ENCODE results near the gene ZNF490.

DNA sequence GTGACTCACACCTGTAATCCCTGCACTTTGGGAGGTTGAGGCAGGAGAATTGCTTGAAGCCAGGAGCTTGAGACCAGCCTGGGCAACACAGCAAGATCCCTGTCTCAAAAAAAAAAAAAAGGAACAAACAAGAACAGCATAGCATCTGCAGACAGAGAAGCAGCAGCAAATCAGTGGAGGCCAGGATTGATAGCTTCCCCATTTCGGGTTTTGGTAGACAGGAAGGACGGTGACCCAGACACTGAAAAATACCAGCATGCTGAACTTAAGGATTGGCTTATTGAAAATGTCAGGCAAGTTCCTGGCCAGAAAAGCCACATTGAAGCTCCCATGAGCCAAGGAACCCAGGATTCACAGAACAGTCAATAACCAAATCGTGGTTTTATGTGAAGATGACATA lies 3.0 kb downstream of the ZNF490 start:
- TF ChIP-seq, protein P1, sequence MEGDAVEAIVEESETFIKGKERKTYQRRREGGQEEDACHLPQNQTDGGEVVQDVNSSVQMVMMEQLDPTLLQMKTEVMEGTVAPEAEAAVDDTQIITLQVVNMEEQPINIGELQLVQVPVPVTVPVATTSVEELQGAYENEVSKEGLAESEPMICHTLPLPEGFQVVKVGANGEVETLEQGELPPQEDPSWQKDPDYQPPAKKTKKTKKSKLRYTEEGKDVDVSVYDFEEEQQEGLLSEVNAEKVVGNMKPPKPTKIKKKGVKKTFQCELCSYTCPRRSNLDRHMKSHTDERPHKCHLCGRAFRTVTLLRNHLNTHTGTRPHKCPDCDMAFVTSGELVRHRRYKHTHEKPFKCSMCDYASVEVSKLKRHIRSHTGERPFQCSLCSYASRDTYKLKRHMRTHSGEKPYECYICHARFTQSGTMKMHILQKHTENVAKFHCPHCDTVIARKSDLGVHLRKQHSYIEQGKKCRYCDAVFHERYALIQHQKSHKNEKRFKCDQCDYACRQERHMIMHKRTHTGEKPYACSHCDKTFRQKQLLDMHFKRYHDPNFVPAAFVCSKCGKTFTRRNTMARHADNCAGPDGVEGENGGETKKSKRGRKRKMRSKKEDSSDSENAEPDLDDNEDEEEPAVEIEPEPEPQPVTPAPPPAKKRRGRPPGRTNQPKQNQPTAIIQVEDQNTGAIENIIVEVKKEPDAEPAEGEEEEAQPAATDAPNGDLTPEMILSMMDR (IDR thresholded peaks at IDR 0.05): no peak
- no peak for TF ChIP-seq POLR2A (IDR thresholded peaks at IDR 0.05; ENCODE audit: low read length)
- TF ChIP-seq, protein P2, sequence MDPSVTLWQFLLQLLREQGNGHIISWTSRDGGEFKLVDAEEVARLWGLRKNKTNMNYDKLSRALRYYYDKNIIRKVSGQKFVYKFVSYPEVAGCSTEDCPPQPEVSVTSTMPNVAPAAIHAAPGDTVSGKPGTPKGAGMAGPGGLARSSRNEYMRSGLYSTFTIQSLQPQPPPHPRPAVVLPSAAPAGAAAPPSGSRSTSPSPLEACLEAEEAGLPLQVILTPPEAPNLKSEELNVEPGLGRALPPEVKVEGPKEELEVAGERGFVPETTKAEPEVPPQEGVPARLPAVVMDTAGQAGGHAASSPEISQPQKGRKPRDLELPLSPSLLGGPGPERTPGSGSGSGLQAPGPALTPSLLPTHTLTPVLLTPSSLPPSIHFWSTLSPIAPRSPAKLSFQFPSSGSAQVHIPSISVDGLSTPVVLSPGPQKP (IDR thresholded peaks at IDR 0.05; ENCODE audit: low read depth, low read length): no peak
- TF ChIP-seq FOXS1 (CRISPR knock-in tag; IDR thresholded peaks at IDR 0.05): no peak
- TF ChIP-seq, protein P3, sequence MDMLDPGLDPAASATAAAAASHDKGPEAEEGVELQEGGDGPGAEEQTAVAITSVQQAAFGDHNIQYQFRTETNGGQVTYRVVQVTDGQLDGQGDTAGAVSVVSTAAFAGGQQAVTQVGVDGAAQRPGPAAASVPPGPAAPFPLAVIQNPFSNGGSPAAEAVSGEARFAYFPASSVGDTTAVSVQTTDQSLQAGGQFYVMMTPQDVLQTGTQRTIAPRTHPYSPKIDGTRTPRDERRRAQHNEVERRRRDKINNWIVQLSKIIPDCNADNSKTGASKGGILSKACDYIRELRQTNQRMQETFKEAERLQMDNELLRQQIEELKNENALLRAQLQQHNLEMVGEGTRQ (IDR thresholded peaks at IDR 0.05): no peak
- TF ChIP-seq, protein P4, sequence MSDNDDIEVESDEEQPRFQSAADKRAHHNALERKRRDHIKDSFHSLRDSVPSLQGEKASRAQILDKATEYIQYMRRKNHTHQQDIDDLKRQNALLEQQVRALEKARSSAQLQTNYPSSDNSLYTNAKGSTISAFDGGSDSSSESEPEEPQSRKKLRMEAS (IDR thresholded peaks at IDR 0.05): no peak
- no peak for TF ChIP-seq RNF2 (IDR thresholded peaks at IDR 0.05; ENCODE audit: borderline replicate concordance, low read depth)
